Measurements from ENCODE around the gene NRG3. TPM values are rescaled to one million over a fixed set of nuclear protein-coding genes. Genes with fewer than 3 reads are reported as not detected.

NRG3 gene
- total RNA-seq, 2 experiments from 2014 or later: not detected

DNA sequence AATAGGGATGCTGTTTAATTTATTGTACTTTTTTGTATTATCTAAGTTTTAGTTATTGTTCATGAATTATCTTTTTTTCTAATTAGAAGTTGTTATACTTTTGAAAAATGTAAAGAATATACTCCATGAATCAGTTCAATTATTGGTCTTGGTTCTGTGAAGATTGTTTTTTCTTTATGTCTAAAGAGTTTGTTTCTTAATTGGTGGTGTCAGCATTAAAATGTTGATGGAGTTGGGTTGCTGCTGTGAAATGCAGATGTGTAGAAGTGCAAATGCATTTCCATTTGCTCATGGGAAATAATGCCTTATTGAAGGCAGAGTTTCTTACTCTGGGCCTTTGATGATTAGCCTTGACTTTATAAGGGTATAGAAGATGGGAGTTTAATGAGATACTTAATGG, 11.9 kb downstream of the NRG3 start:
- no peak for ATAC-seq
- peaks cover 2% of the 10 kb centered on the region for H3K27me3 Mint-ChIP-seq
- POLR2A ChIA-PET: no interaction called here

DNA sequence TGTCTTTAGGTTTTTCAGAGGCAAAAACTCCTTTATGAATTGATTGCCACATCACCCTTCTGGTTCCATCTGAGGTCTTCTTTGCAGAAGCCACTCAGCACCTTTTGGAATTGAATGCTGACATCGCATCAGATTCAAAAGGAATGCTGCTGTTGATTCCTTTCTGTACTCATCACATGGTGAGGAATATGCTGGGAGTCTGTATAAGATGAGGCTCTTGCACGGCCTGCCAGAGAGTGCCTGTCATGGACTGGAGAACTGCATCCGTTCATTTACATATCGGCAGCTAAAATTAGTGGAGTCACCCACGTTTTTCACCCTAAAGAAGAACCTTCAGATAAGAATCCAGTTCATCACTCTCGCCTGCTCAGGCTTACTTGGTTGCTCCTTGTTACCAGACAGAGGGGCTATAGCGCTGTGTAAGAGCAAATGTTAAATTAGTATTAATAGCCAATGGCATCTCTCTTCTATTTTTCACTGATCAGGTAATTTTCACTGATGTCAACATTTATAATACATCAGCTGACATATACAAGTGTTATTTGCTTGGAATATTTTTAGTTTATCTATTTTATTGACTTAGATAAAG, 14.3 kb downstream of the NRG3 start:
- H3K36me3 Mint-ChIP-seq (ENCODE audit: low read depth): no peaks in the 10 kb centered on the region
- ChIA-PET CTCF (interaction anchor here (1.1 kb wide), 1 partner anchor 8 kb away, joined by 3 read pairs; no protein-coding TSS in a partner anchor), POLR2A (no interaction called here)
- no peak overlapping the region for H3K4me3 Mint-ChIP-seq
- no peak overlapping the region for H3K27ac Mint-ChIP-seq
- H3K4me1 Mint-ChIP-seq: no peaks in the 10 kb centered on the region
- ATAC-seq (no peak), DNase-seq (no peak)
- H3K27me3 Mint-ChIP-seq: peaks cover 2% of the 10 kb centered on the region
- H3K9me3 Mint-ChIP-seq (ENCODE audit: low read depth): peaks cover 4% of the 10 kb centered on the region
- intact Hi-C loops (cut with DNase I, micrococcal nuclease): no loop called here

More for the DNA sequence above, 11.9 kb downstream of the NRG3 start:
- H3K27ac Mint-ChIP-seq: no peak overlapping the region
- intact Hi-C loops (cut with DNase I, micrococcal nuclease): no loop called here
- DNase-seq: no peak
- H3K4me3 Mint-ChIP-seq: no peak overlapping the region
- peaks cover 2% of the 10 kb centered on the region for H3K9me3 Mint-ChIP-seq (ENCODE audit: low read depth)
- no peaks in the 10 kb centered on the region for H3K4me1 Mint-ChIP-seq
- CTCF ChIA-PET: no interaction called here
- no peaks in the 10 kb centered on the region for H3K36me3 Mint-ChIP-seq (ENCODE audit: low read depth)

DNA sequence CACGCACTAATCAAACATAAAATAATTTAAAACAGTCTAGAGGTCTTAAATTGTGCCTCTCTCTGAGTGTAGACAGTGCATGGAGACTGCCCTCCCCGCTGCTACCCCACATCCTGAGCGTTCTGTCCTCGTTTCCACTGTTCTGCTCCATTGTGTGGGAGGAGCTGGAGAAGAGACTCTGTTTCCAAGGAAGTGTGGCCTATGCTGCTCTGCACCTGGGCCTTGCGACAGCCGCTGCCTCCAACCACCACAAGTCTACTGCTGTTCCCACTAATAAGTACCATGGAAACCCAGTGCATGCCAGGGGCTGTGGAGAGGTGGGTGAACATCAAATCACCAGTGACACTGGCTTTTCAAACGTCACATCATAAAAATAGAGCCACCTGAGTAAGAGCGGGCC, 19.6 kb downstream of the NRG3 start:
- POLR2A ChIA-PET: no interaction called here
- no peak overlapping the region for H3K27ac Mint-ChIP-seq
- ATAC-seq (no peak), DNase-seq (no peak)
- intact Hi-C loops (cut with DNase I, micrococcal nuclease): no loop called here
- H3K27me3 Mint-ChIP-seq: no peaks in the 10 kb centered on the region
- H3K36me3 Mint-ChIP-seq (ENCODE audit: low read depth): no peaks in the 10 kb centered on the region
- no peaks in the 10 kb centered on the region for H3K4me1 Mint-ChIP-seq
- CTCF ChIA-PET: no interaction called here
- no peak overlapping the region for H3K4me3 Mint-ChIP-seq
- peaks cover 4% of the 10 kb centered on the region for H3K9me3 Mint-ChIP-seq (ENCODE audit: low read depth)

DNA sequence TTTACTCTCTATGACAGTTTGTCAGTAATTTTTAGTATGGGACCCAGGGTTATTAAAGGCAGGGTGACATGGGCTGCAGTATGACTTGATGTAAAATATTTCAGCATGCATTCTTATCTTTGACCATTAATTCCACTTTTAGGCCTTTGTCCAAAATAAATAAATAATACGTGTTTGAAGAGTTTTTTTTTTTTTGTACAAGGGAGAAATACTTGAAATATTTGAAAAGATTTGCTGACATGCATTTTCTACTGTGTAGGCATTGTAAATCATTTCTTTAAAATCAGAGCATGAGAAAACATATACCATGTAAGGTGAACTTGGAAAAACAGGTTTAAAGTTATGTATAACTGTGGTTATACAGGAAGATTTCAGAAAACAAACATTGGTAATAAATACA, 23.5 kb downstream of the NRG3 start:
- ATAC-seq (no peak), DNase-seq (no peak)
- Mint-ChIP-seq H3K4me3 (no peak overlapping the region), H3K36me3 (ENCODE audit: low read depth) (no peaks in the 10 kb centered on the region), H3K9me3 (ENCODE audit: low read depth) (no peaks in the 10 kb centered on the region), H3K27ac (no peak overlapping the region), H3K4me1 (no peaks in the 10 kb centered on the region), H3K27me3 (no peaks in the 10 kb centered on the region)
- intact Hi-C loops (cut with DNase I, micrococcal nuclease): no loop called here
- CTCF ChIA-PET: no interaction called here
- POLR2A ChIA-PET: no interaction called here

DNA sequence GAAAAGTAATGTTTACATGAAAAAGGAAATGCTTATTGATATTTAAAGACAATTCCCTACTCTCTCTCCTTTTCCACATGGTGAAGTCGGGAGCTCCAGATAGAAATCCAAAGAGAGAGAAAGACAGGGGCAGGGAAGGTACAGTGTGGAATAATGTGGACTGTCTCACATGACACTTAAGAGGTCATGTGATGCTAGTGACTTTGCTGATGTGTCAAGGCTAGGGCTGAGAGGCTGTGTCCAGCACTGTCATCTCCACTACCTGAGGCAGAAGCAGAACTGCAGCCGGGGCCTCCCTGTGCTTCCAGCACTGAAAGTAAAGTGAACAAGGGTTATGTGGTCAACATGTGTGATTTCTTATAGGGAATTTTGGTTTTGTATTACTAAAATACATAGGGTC, 26.0 kb downstream of the NRG3 start:
- ATAC-seq: no peak
- H3K9me3 Mint-ChIP-seq (ENCODE audit: low read depth): no peaks in the 10 kb centered on the region
- no peak overlapping the region for H3K4me3 Mint-ChIP-seq
- no peak overlapping the region for H3K27ac Mint-ChIP-seq
- no peaks in the 10 kb centered on the region for H3K27me3 Mint-ChIP-seq
- CTCF ChIA-PET: no interaction called here
- POLR2A ChIA-PET: no interaction called here
- no peaks in the 10 kb centered on the region for H3K4me1 Mint-ChIP-seq
- intact Hi-C loops (cut with DNase I, micrococcal nuclease): no loop called here
- H3K36me3 Mint-ChIP-seq (ENCODE audit: low read depth): no peaks in the 10 kb centered on the region
- DNase-seq: no peak

DNA sequence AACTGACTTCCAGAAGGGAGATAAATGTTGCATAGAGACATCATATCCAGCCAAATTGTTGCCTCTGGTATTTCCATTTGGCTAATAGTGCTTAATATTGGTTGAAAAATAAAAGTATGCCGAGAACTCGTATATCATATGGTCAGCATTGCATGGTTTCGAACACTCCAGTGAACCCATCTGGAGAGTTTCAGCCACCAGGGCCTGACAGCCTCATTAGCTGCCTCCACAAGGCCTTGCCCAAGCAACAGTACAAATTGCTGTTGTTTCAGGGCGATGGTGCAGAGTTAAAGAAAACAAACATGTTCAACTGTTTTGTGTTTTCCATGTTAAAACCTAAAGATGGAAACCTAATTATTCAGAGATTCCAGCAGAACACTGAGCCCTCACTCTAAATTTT, 28.5 kb downstream of the NRG3 start:
- no peak for DNase-seq
- no peaks in the 10 kb centered on the region for H3K27me3 Mint-ChIP-seq
- no peaks in the 10 kb centered on the region for H3K4me1 Mint-ChIP-seq
- intact Hi-C loops (cut with DNase I, micrococcal nuclease): no loop called here
- no peaks in the 10 kb centered on the region for H3K9me3 Mint-ChIP-seq (ENCODE audit: low read depth)
- POLR2A ChIA-PET: no interaction called here
- no peak overlapping the region for H3K27ac Mint-ChIP-seq
- H3K36me3 Mint-ChIP-seq (ENCODE audit: low read depth): no peaks in the 10 kb centered on the region
- CTCF ChIA-PET: no interaction called here
- no peak overlapping the region for H3K4me3 Mint-ChIP-seq
- no peak for ATAC-seq

DNA sequence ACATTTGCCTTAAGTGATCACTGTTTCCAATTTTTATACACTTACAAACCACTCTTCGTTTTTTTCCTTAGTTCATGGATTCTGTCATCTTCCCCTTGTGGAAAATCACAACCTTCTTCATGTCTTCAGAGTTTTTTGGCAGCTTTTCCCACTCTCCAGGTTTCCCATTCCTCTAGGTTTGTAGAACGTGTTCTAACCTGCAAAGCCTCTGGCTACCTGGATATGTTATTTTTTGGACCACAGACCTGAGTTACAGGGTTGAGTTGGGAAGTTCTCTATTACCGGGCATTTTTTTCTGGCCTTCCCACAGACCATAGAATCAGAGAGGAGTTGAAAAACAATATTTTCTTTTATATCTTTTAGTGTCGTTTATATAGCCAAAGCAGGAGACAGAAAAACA, 30.2 kb downstream of the NRG3 start:
- no peak for ATAC-seq
- Mint-ChIP-seq H3K4me1 (no peaks in the 10 kb centered on the region), H3K27ac (no peak overlapping the region), H3K9me3 (ENCODE audit: low read depth) (no peaks in the 10 kb centered on the region), H3K4me3 (no peak overlapping the region), H3K36me3 (ENCODE audit: low read depth) (no peaks in the 10 kb centered on the region), H3K27me3 (no peaks in the 10 kb centered on the region)
- CTCF ChIA-PET: no interaction called here
- intact Hi-C loops (cut with DNase I, micrococcal nuclease): no loop called here
- no peak for DNase-seq
- POLR2A ChIA-PET: no interaction called here

DNA sequence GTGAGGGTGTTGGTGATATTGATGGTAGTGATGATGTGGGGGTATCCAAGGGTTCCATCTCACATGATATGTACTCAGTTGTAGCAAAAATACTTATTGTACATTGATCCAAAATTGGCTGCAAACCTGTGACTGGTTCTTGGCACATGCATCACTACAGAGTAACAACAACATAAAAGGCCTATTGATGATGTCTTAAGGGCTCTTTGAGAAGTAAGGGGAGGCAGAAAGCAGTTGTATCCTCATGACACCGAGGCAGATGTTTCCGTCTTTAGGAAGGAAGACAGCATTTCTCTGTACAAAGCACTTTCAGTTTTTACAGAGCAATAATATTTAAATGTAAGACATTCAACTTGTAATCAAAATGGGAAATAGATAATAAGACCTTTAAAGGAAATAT, 34.5 kb downstream of the NRG3 start:
- H3K4me3 Mint-ChIP-seq: no peak overlapping the region
- intact Hi-C loops (cut with DNase I, micrococcal nuclease): no loop called here
- H3K27ac Mint-ChIP-seq: no peak overlapping the region
- ChIA-PET CTCF (no interaction called here), POLR2A (no interaction called here)
- DNase-seq: no peak
- no peaks in the 10 kb centered on the region for H3K27me3 Mint-ChIP-seq
- H3K9me3 Mint-ChIP-seq (ENCODE audit: low read depth): no peaks in the 10 kb centered on the region
- no peak for ATAC-seq
- H3K4me1 Mint-ChIP-seq: no peaks in the 10 kb centered on the region
- H3K36me3 Mint-ChIP-seq (ENCODE audit: low read depth): no peaks in the 10 kb centered on the region

DNA sequence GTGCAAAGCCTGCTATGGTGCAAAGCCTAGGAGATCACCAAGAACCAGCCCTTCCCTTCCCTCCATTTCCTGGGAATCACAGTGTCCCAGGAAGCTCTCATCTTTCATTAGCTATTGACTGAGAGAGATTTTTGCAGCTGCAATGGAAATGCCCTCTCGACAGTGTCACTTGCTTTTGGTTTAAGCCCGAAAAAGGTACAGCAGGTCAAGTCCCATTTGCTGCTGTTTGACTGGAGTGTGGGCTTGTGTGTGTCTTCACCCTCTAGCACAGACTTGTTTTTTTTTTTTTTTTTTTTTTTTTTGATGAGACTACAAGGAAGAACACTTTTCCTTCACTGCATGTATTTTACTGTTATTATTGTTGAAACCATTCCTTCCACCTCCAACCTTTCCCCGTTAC, 36.3 kb downstream of the NRG3 start:
- Mint-ChIP-seq H3K9me3 (ENCODE audit: low read depth) (no peaks in the 10 kb centered on the region), H3K36me3 (ENCODE audit: low read depth) (no peaks in the 10 kb centered on the region), H3K4me3 (no peak overlapping the region), H3K27me3 (no peaks in the 10 kb centered on the region), H3K27ac (no peak overlapping the region), H3K4me1 (no peaks in the 10 kb centered on the region)
- DNase-seq (no peak), ATAC-seq (no peak)
- intact Hi-C loops (cut with DNase I, micrococcal nuclease): no loop called here
- CTCF ChIA-PET: no interaction called here
- POLR2A ChIA-PET: no interaction called here

DNA sequence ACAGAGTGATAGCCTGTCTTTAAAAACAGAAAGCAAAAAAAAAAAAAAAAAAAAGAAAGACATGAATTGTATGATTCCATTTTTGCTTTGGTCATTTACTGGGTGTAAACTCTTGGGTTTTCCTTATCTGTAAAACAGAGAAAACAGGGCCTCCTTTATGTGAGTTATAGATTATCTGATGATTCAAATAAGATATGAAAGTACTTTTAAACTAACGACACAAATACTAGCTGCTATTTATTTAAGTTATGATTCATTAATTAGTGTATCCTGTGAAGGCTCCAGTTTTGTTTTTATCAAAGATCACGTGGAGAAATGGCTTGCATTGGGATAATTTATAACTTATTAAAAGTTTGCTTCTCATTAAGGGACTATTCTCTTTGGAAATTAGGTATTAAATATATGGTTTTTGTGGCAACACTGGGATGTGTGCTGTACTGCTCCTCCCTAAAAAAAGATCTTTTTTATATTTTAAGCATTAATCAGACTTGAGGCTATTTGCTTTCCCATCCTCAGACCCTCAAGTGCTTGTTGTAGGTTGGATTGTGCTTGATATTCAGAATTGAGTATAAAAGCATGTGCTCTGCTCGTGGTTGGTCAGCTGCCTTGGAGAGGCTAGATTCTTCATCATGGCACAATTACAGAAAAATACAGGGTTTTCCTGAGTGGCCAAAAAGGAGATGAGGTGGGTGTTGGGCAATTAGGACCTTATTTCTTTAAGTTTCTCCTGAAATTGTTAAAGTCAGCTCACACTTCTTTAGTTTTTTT, 39.9 kb downstream of the NRG3 start:
- ATAC-seq: no peak
- Mint-ChIP-seq H3K9me3 (ENCODE audit: low read depth) (no peaks in the 10 kb centered on the region), H3K27me3 (no peaks in the 10 kb centered on the region), H3K4me3 (no peak overlapping the region), H3K36me3 (ENCODE audit: low read depth) (no peaks in the 10 kb centered on the region), H3K4me1 (no peaks in the 10 kb centered on the region), H3K27ac (no peak overlapping the region)
- DNase-seq: no peak
- POLR2A ChIA-PET: no interaction called here
- intact Hi-C loops (cut with DNase I, micrococcal nuclease): no loop called here
- CTCF ChIA-PET: no interaction called here

DNA sequence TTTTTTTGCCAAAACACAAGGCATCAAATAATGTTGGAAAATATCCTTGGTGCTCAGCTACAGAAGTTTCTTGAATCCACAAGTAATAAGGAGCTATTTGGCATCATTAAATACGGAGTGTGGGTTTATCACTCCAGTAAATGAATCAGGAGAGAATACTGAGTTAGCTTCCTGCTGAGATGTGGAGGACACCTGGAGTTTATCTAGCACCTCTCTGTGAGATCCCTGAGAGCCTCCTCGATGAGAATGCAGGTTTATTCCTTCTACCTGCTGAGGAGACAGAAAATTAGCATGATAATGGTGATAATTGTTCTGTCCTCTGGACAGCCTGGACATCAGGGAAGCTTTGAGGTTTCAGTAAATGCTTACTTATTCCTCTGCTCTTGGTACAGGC, 40.5 kb downstream of the NRG3 start:
- ChIA-PET POLR2A (no interaction called here), CTCF (no interaction called here)
- intact Hi-C loops (cut with DNase I, micrococcal nuclease): no loop called here
- Mint-ChIP-seq H3K4me3 (no peak overlapping the region), H3K9me3 (ENCODE audit: low read depth) (no peaks in the 10 kb centered on the region), H3K36me3 (ENCODE audit: low read depth) (no peaks in the 10 kb centered on the region), H3K4me1 (no peaks in the 10 kb centered on the region), H3K27ac (no peak overlapping the region), H3K27me3 (no peaks in the 10 kb centered on the region)
- ATAC-seq (no peak), DNase-seq (no peak)

DNA sequence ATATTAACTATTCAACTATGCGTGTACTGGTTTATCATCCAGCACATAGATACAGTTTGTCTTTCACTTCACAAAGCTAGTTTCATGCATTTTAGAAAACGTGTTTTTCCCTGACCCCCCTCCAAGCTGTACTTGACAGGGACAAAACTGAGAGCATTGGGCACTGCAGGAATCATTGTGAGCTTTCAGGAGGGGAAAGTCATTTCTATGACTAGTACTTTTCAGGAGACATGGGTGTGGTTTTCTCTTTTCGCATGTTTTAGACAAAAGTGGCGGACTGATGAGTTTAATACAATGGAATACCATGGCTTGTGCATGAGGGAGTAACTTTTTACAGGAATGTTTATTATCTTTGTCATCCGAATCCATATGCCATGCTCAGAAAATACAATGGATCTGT, 42.7 kb downstream of the NRG3 start:
- CTCF ChIA-PET: no interaction called here
- intact Hi-C loops (cut with DNase I, micrococcal nuclease): no loop called here

DNA sequence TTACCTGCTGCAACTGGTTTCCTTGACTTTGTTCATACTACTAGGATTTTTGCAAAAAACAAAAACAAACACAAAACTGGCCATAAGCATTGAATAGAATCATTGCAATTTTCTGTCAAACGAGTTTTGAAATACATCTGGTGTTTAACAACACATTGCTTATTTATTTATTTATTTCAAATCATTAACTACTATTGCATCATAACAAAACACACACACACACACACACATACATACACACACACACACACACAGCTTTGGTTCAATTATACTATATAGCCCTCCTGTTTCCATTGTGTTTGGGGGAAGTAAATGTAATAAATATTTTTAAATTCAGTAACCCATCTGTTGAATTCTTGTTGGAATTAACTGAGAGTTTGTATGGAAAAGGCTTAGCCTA, 43.8 kb downstream of the NRG3 start:
- intact Hi-C loops (cut with DNase I, micrococcal nuclease): no loop called here
- no peak for ATAC-seq
- H3K4me3 Mint-ChIP-seq: no peak overlapping the region

More for the DNA sequence above, 42.7 kb downstream of the NRG3 start:
- ATAC-seq (no peak), DNase-seq (no peak)
- no peaks in the 10 kb centered on the region for H3K27me3 Mint-ChIP-seq
- POLR2A ChIA-PET: no interaction called here
- H3K36me3 Mint-ChIP-seq (ENCODE audit: low read depth): no peaks in the 10 kb centered on the region
- H3K4me3 Mint-ChIP-seq: no peak overlapping the region
- no peak overlapping the region for H3K27ac Mint-ChIP-seq
- no peaks in the 10 kb centered on the region for H3K9me3 Mint-ChIP-seq (ENCODE audit: low read depth)
- no peaks in the 10 kb centered on the region for H3K4me1 Mint-ChIP-seq

More for the DNA sequence above, 43.8 kb downstream of the NRG3 start:
- no peak for DNase-seq
- no peaks in the 10 kb centered on the region for H3K36me3 Mint-ChIP-seq (ENCODE audit: low read depth)
- H3K27me3 Mint-ChIP-seq: peaks cover 3% of the 10 kb centered on the region
- H3K9me3 Mint-ChIP-seq (ENCODE audit: low read depth): peaks cover 1% of the 10 kb centered on the region
- CTCF ChIA-PET: no interaction called here
- no peaks in the 10 kb centered on the region for H3K4me1 Mint-ChIP-seq
- no peak overlapping the region for H3K27ac Mint-ChIP-seq
- POLR2A ChIA-PET: no interaction called here

All from activated CD4-positive, alpha-beta T cell treated with anti-CD3 and anti-CD28 coated beads for 36 hours (primary cell).